ENCODE measurements around the gene SP140L.
"Not testable (repeated sequence)": the region's sequence is repeated elsewhere in the genome, so short reads cannot be mapped to it uniquely, and the experiment has no call there.

SP140L gene

GRCh38 chr2:230384986-230385385 is 58.0 kb downstream of the SP140L start:
- no peak for DNase-seq

GRCh38 chr2:230394301-230394700 is 67.3 kb downstream of the SP140L start:
- DNase-seq = no peak

GRCh38 chr2:230398698-230399097 is 71.7 kb downstream of the SP140L start:
- not testable (repeated sequence) for DNase-seq

- no peak for DNase-seq
These were observed 73.0 kb downstream of the SP140L start for GRCh38 chr2:230400041-230400440.

- DNase-seq = no peak
These were observed 73.5 kb downstream of the SP140L start for GRCh38 chr2:230400454-230400853.

GRCh38 chr2:230401026-230401425 is 74.0 kb downstream of the SP140L start:
- not testable (repeated sequence) for DNase-seq

GRCh38 chr2:230403746-230404145 is 76.8 kb downstream of the SP140L start:
- DNase-seq = no peak

GRCh38 chr2:230405824-230406223 is 78.8 kb downstream of the SP140L start:
- no peak for DNase-seq

- no peak for DNase-seq
These were observed 81.3 kb downstream of the SP140L start for GRCh38 chr2:230408244-230408842.

GRCh38 chr2:230409316-230409715 is 82.3 kb downstream of the SP140L start:
- not testable (repeated sequence) for DNase-seq

GRCh38 chr2:230410263-230410662 is 83.3 kb downstream of the SP140L start:
- DNase-seq = no peak

GRCh38 chr2:230410861-230411569 is 84.0 kb downstream of the SP140L start:
- DNase-seq = no peak

GRCh38 chr2:230411570-230412370 is 84.8 kb downstream of the SP140L start:
- DNase-seq = peak; percentile 58 to 67

- DNase-seq = no peak
These were observed 85.3 kb downstream of the SP140L start for GRCh38 chr2:230412371-230412711.

- DNase-seq = no peak
These were observed 85.9 kb downstream of the SP140L start for GRCh38 chr2:230412846-230413245.

GRCh38 chr2:230413479-230413878 is 86.5 kb downstream of the SP140L start:
- DNase-seq = no peak

- DNase-seq = no peak
These were observed 87.3 kb downstream of the SP140L start for GRCh38 chr2:230414302-230414701.

- DNase-seq = peak; percentile 68 to 78
These were observed 89.2 kb downstream of the SP140L start, which contains the start of gene SP100 for GRCh38 chr2:230416061-230416721. Gene SP100 (plus strand): TSS chr2:230416201. CDS start chr2:230416297, 96 bp downstream.

GRCh38 chr2:230417436-230417835 is 90.4 kb downstream of the SP140L start:
- DNase-seq = no peak

GRCh38 chr2:230418341-230419016 is 91.5 kb downstream of the SP140L start:
- DNase-seq = no peak

- DNase-seq = no peak
These were observed 92.2 kb downstream of the SP140L start for GRCh38 chr2:230419181-230419580.

- DNase-seq = no peak
These were observed 95.2 kb downstream of the SP140L start for GRCh38 chr2:230422149-230422548.
